ENCODE results near the gene SMAD7.

SMAD7 gene

GRCh38 chr18:48949050-48949605 lies 1.6 kb downstream of the SMAD7 start:
- CTCF ChIA-PET, result interaction anchor here (1.0 kb wide), 1 partner anchor 19 kb away, joined by 5 read pairs; no protein-coding TSS in a partner anchor
- no peak for TF ChIP-seq FOXM1 (IDR thresholded peaks at IDR 0.05; ENCODE audit: borderline replicate concordance)
- no peak for TF ChIP-seq ZNF384 (IDR thresholded peaks at IDR 0.05)
- no peak for TF ChIP-seq L3MBTL2 (conservative IDR thresholded peaks at IDR 0.05)
- TF ChIP-seq PKNOX1 (IDR thresholded peaks at IDR 0.05), result no peak
- TF ChIP-seq BHLHE40 (IDR thresholded peaks at IDR 0.05; ENCODE audit: borderline replicate concordance), result no peak
- no peak for TF ChIP-seq FOXA1 (IDR thresholded peaks at IDR 0.05)
- no peak for TF ChIP-seq NFRKB (IDR thresholded peaks at IDR 0.05)
- TF ChIP-seq ELF4 (IDR thresholded peaks at IDR 0.05), result no peak
- TF ChIP-seq TARDBP (IDR thresholded peaks at IDR 0.05), result no peak
- TF ChIP-seq FOXK2 (IDR thresholded peaks at IDR 0.05), result no peak
- TF ChIP-seq HDGF (IDR thresholded peaks at IDR 0.05; ENCODE audit: borderline replicate concordance), result no peak
- TF ChIP-seq ARNT (IDR thresholded peaks at IDR 0.05), result no peak
- TF ChIP-seq SUZ12 (IDR thresholded peaks at IDR 0.05), result no peak
- POLR2A ChIA-PET, result interaction anchor here (1.0 kb wide), 1 partner anchor 19 kb away, joined by 3 read pairs; no protein-coding TSS in a partner anchor
- no peak for DNase-seq (ENCODE audit: extremely low spot score)

GRCh38 chr18:48948112-48949049 lies 2.4 kb downstream of the SMAD7 start:
- peak; percentile 57 for DNase-seq (ENCODE audit: extremely low spot score)
- no peak for TF ChIP-seq CTBP1 (IDR thresholded peaks at IDR 0.05; ENCODE audit: borderline replicate concordance)
- TF ChIP-seq L3MBTL2 (conservative IDR thresholded peaks at IDR 0.05), result no peak
- TF ChIP-seq FOXA1 (IDR thresholded peaks at IDR 0.05), result no peak
- TF ChIP-seq PKNOX1 (IDR thresholded peaks at IDR 0.05), result no peak
- TF ChIP-seq NFRKB (IDR thresholded peaks at IDR 0.05), result no peak
- no peak for TF ChIP-seq ZNF384 (IDR thresholded peaks at IDR 0.05)
- TF ChIP-seq ELF4 (IDR thresholded peaks at IDR 0.05), result no peak
- no peak for TF ChIP-seq SUZ12 (IDR thresholded peaks at IDR 0.05)
- TF ChIP-seq TARDBP (IDR thresholded peaks at IDR 0.05), result no peak
- TF ChIP-seq SP1 (IDR thresholded peaks at IDR 0.05), result no peak
- POLR2A ChIA-PET, result interaction anchor here (1.0 kb wide), 1 partner anchor 19 kb away, joined by 3 read pairs; no protein-coding TSS in a partner anchor
- CTCF ChIA-PET, result interaction anchor here (1.0 to 1.3 kb wide), 2 partner anchors 11 to 19 kb away, joined by 3 to 5 read pairs; no protein-coding TSS in a partner anchor

GRCh38 chr18:48947560-48947959 lies 3.2 kb downstream of the SMAD7 start:
- DNase-seq (ENCODE audit: extremely low spot score), result no peak
- CTCF ChIA-PET, result interaction anchor here (0.6 to 1.3 kb wide), 3 partner anchors 10 to 1409 kb away, joined by 3 read pairs; no protein-coding TSS in a partner anchor
- POLR2A ChIA-PET, result interaction anchor here (0.6 kb wide), 1 partner anchor 13 kb away, joined by 4 read pairs; no protein-coding TSS in a partner anchor
- TF ChIP-seq BHLHE40 (IDR thresholded peaks at IDR 0.05; ENCODE audit: borderline replicate concordance) (no peak), SUZ12 (IDR thresholded peaks at IDR 0.05) (no peak), LEF1 (IDR thresholded peaks at IDR 0.05; ENCODE audit: borderline replicate concordance) (no peak), HDGF (IDR thresholded peaks at IDR 0.05; ENCODE audit: borderline replicate concordance) (no peak), FOXA1 (IDR thresholded peaks at IDR 0.05) (no peak), SP1 (IDR thresholded peaks at IDR 0.05) (no peak), PKNOX1 (IDR thresholded peaks at IDR 0.05) (no peak), NFRKB (IDR thresholded peaks at IDR 0.05) (no peak), L3MBTL2 (conservative IDR thresholded peaks at IDR 0.05) (no peak), ARNT (IDR thresholded peaks at IDR 0.05) (no peak), FOXK2 (IDR thresholded peaks at IDR 0.05) (no peak), TARDBP (IDR thresholded peaks at IDR 0.05) (no peak), CTBP1 (IDR thresholded peaks at IDR 0.05; ENCODE audit: borderline replicate concordance) (no peak)

DNA sequence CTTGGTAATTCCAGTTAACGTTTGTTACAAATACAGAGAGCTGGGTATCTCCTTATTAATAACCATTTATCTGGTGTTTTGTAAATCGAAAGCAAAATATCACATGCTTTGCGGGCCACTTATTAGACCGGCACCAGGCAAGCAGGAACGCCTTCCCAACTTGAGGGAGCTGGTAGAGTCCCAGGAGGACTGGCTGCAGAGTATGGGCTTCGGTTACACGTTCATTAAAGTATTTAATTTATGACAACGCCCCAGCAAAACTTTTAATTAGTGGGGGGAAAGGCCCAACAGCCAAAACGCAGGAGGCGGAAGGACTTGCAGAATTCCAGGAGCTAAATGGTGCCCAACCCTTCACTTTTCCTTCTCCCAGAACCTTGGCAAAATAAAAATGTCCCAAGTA lies 3.7 kb downstream of the SMAD7 start:
- DNase-seq (ENCODE audit: extremely low spot score), result no peak
- CTCF ChIA-PET, result interaction anchor here (0.6 to 1.3 kb wide), 3 partner anchors 9 to 1410 kb away, joined by 3 read pairs; no protein-coding TSS in a partner anchor
- POLR2A ChIA-PET, result interaction anchor here (0.6 kb wide), 1 partner anchor 13 kb away, joined by 4 read pairs; no protein-coding TSS in a partner anchor
- TF ChIP-seq SP1 (IDR thresholded peaks at IDR 0.05) (no peak), LEF1 (IDR thresholded peaks at IDR 0.05; ENCODE audit: borderline replicate concordance) (no peak), CTBP1 (IDR thresholded peaks at IDR 0.05; ENCODE audit: borderline replicate concordance) (no peak), ARNT (IDR thresholded peaks at IDR 0.05) (no peak), SUZ12 (IDR thresholded peaks at IDR 0.05) (no peak), PKNOX1 (IDR thresholded peaks at IDR 0.05) (no peak), ZNF384 (IDR thresholded peaks at IDR 0.05) (no peak), L3MBTL2 (conservative IDR thresholded peaks at IDR 0.05) (no peak), FOXK2 (IDR thresholded peaks at IDR 0.05) (no peak), TARDBP (IDR thresholded peaks at IDR 0.05) (no peak), BHLHE40 (IDR thresholded peaks at IDR 0.05; ENCODE audit: borderline replicate concordance) (no peak), FOXA1 (IDR thresholded peaks at IDR 0.05) (no peak), ELF4 (IDR thresholded peaks at IDR 0.05) (no peak), FOXM1 (IDR thresholded peaks at IDR 0.05; ENCODE audit: borderline replicate concordance) (no peak), HDGF (IDR thresholded peaks at IDR 0.05; ENCODE audit: borderline replicate concordance) (no peak), NFRKB (IDR thresholded peaks at IDR 0.05) (no peak)
